ENCODE results near the gene NDUFB10. TPM values are rescaled to one million over a fixed set of nuclear protein-coding genes. Genes with fewer than 3 reads are reported as not detected.
"Not testable (repeated sequence)": the region's sequence is repeated elsewhere in the genome, so short reads cannot be mapped to it uniquely, and the experiment has no call there.

NDUFB10 gene
- total RNA-seq, 1 donor from 2014 or later: 85.8 TPM

GRCh38 chr16:1922357-1922756 is 37.0 kb upstream of the NDUFB10 start:
- intact Hi-C loops (cut with DNase I): no loop called here
- DNase-seq (ENCODE audit: low spot score): no peak
- ATAC-seq: no peak

GRCh38 chr16:1923299-1924034 is 35.9 kb upstream of the NDUFB10 start:
- DNase-seq (ENCODE audit: low spot score) (no peak), ATAC-seq (peak; percentile 31)
- intact Hi-C loops (cut with DNase I): no loop called here

DNA sequence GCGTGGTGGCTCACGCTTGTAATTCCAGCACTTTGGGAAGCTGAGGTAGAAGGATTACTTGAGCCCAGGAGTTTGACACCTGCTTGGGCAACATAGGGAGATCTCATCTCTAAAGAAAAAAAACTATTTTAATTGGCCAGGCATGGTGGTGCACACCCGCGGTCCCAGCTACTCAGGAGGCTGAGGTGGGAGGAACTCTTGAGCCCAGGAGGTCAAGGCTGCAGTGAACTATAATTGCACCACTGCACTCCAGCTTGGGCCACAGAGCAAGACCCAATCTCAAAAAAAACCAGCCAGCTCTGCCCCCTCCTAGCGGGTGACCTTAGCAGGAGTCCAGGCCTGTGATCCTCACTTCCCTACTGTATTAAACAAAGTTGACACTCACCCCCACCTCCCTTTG is 35.2 kb upstream of the NDUFB10 start:
- no peak for DNase-seq (ENCODE audit: low spot score)
- intact Hi-C loops (cut with DNase I): no loop called here
- ATAC-seq: no peak

DNA sequence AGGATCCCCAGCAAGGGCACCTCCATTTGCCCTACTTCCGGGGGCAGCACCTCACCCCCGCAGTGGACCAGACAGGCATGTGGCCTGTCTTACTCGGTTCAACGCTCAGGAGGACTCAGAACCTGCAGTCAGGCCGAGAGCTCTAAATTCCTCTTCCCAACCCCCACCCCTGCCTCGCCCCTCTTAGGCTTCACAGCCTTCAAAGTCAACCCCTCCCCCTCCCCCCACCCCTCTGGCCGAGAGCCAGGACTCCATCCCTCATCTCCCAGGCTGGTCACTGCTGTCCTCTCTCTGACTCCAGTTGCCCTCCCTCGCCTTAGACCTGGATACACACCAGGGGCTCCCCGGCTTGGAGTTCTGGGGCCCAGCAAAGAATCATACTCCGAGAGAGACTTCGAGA is 33.1 kb upstream of the NDUFB10 start:
- ATAC-seq (no peak), DNase-seq (ENCODE audit: low spot score) (no peak)
- intact Hi-C loops (cut with DNase I): loop anchor here (5.0 kb wide), 1 partner anchor 64 kb away; no protein-coding TSS in a partner anchor

DNA sequence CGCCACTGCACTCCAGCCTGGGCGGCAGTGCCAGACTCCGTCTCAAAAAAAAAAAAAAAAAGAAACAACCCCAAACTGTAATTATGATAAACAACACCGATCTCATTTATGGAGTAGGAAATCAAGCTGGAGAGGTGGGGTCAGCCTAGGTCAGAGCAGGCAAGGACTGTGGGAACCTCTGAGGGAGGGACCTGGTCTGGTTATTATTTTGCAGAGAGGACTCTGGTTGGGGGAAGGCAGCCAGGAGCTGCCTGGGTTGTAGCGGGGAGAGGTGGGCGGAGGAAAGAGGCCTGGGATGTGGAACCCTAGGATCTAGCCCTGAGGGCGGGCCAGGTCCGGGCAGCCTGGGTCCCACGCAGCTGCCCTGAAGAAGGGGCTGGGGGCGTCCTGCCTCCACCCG is 30.2 kb upstream of the NDUFB10 start:
- peak; percentile 45 for ATAC-seq
- no peak for DNase-seq (ENCODE audit: low spot score)
- intact Hi-C loops (cut with DNase I): loop anchor here (5.0 kb wide), 1 partner anchor 67 kb away; no protein-coding TSS in a partner anchor

DNA sequence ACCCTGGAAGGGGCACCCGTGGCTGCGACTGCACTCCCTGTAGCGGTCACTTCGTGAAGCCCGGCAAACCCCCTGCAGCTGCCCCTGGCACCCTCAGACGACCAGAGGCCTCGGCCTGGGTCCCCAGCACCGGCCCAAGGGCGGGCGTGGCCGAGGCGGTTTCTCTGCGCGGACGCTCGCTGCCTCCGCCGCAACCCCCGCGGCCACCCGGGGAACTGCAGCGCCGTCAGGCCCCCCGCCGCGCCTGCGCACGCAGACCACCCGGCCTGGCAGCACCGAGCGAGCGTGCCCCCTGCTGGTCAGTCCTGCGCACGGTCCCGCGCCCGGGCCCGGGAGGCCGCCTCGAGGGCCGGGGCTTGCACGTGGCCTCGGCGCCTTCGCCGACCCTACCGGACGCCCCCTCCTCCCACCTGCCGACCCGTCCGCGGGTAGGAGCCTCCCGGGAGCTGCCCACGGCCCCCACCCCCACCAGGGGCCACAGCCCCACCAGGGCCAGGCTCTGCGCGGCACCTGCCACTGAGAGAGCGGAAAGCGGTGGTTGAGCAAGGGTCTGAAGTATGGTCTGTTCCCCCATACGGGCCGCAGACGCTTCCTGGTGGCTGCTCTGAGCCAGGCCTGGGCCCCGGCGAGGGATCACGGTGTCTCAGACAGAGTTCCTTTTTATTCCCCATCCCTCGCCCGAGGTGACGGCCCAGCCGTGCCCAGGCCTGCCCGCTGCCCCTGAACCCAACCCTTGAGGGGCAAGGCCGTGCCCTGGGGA is 29.6 kb upstream of the NDUFB10 start:
- peak; percentile 94 for DNase-seq (ENCODE audit: low spot score)
- intact Hi-C loops (cut with DNase I): loop anchor here (5.0 kb wide), 1 partner anchor 67 kb away; no protein-coding TSS in a partner anchor
- ATAC-seq: peak; percentile 91

DNA sequence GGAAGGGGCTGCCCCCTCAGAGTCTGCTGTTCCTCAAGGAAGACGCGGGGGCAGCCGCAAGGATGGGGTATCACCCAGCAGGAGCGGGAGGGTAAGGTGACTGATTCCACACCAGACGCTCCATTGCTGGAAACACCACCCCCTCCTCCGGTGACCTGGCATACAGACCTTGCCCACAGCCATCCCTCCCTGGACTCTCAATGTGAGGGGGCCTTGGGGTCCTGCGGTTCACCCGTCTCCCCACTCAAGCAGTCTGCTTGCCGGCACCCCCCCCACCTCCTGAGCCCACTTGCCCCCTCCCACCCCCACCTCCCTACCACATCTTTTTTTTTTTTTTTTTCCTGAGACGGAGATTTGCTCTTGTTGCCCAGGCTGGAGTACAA is 29.0 kb upstream of the NDUFB10 start:
- intact Hi-C loops (cut with DNase I): no loop called here
- no peak for ATAC-seq
- DNase-seq (ENCODE audit: low spot score): no peak

GRCh38 chr16:1932050-1933028 is 27.0 kb upstream of the NDUFB10 start:
- no peak for ATAC-seq
- DNase-seq (ENCODE audit: low spot score): no peak
- intact Hi-C loops (cut with DNase I): no loop called here

DNA sequence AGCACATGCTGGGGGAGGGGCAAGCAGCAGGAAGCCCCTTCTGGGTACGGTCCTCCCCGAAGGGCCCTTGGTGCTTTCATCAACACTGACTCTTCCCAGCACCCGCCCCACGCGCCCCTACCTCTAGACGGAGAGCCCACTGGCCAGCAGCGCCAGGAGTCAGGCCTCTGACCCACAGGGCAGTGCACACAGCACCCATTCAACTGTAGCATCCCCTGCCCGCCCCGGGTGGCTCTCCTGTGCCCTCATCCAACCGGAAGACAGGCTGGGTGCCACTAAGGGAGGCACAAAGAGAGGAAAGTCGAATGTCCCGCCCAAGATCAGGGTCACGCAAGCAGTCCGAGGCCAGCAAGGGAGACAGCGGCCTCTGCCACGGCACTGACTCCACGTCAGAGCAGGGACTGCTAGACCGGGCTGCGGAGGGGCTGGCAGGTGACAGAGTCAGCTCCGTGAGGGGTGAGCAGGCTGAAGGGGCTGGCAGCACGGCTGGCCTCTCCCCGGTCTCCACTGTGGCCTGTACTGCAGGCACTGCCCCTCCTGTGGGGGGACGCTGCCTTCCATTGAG is 26.2 kb upstream of the NDUFB10 start:
- ATAC-seq (no peak), DNase-seq (ENCODE audit: low spot score) (no peak)
- intact Hi-C loops (cut with DNase I): no loop called here

GRCh38 chr16:1936945-1937479 is 22.3 kb upstream of the NDUFB10 start:
- intact Hi-C loops (cut with DNase I): no loop called here
- ATAC-seq: no peak
- DNase-seq (ENCODE audit: low spot score): no peak

DNA sequence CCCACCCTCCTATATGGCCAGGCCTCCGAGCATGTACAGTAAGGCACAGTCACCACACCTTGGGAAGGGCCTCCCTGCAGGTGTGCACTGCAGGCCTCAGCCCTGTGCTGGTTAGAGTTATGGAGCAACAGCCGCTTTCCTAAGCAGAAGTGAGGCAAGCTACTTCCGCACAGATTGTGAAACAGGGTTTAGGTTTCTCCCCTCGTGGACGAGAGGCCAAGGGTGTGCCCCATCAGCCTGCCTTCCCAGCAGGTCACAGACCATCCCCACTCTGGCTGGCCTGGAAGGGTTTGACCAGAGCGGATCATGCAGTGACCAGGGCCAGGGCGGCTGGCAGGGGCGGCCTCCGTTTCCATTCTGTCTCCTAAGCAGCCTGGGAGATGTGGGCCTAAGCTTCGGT is 21.0 kb upstream of the NDUFB10 start:
- intact Hi-C loops (cut with DNase I): no loop called here
- ATAC-seq (no peak), DNase-seq (ENCODE audit: low spot score) (no peak)

DNA sequence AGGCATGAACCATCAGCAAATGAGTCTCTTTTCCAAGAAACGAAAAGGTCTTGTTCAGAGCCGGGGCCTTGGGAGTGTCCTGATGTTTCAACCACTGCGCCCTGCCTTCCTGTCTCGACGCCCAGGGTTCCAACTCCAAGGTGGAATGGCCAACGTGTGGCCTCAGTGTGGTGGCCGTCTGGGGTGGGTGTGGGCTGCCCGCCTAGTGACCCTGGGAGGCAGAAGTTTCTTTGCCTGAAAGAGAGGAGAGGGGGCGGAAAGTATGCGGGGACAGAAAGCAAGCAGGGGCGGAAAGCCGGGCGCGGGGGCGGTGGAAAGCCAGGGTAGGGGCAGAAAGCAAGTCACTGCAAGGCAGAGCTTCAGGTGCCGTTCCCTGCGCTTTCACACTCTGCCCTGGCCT is 20.4 kb upstream of the NDUFB10 start:
- DNase-seq (ENCODE audit: low spot score) (no peak), ATAC-seq (no peak)
- intact Hi-C loops (cut with DNase I): no loop called here

DNA sequence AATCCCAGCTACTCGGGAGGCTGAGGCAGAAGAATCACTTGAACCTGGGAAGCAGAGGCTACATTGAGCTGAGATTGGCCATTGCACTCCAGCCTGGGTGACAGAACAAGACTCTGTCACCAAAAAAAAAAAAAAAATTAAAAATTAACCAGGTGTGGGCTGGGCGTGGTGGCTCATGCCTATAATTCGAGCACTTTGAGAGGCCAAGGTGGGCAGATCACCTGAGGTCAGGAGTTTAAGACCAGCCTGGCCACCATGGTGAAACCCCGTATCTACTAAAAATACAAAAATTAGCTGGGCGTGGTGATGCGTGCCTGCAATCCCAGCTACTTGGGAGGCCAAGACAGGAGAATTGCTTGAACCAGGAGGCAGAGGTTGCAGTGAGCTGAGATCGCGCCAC is 19.5 kb upstream of the NDUFB10 start:
- DNase-seq (ENCODE audit: low spot score); intact Hi-C loops (cut with DNase I); ATAC-seq: not testable (repeated sequence)

DNA sequence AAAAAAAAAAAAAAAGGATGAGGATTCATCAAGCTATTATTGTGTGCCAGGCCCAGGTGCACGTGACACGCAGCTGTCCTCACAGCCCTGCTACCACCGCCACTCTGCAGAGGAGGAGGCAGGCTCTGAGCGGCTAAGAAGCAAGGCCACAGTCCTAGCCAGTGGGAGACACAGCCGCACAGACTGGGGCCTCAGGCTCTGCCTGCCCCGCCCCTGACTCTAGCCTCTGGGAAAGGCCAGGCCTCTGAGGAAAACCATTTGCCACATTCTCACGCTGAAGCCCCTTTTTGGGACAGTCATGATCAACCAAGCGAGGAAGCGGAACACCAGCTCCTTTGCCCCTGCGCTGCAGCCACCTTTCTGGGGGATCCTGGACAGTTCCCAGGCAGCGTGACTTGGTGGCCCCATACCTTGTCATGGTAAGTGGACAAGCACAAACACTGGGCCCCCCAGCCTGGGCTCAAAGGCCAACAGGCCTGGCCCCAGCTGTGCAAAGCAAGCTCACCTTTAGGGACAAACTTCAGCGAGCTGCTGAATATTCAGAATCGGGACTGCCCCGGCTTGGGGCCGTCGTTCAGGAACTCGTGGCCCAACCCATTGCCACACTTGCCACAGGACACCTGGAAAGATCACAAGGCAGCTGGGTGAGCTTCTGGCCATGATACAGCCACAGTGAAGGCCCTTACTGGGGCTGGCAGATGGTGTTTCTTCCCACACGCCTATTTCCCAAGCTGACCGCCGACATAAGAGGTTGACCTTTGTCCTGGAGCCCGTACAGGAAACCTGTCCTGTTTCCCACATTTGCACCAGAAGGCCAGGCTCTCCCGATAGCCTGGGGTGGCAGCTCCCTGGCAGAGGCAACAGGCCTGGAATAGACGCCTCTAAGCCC is 18.8 kb upstream of the NDUFB10 start:
- DNase-seq (ENCODE audit: low spot score) (no peak), ATAC-seq (no peak)
- intact Hi-C loops (cut with DNase I): no loop called here

- no peak for ATAC-seq
- DNase-seq (ENCODE audit: low spot score): no peak
- intact Hi-C loops (cut with DNase I): no loop called here
Measured at GRCh38 chr16:1941162-1942046, 17.9 kb upstream of the NDUFB10 start.

- intact Hi-C loops (cut with DNase I): no loop called here
- DNase-seq (ENCODE audit: low spot score): no peak
- ATAC-seq: peak; percentile 2
Measured at GRCh38 chr16:1942047-1942809, 17.1 kb upstream of the NDUFB10 start.

Data from sciatic nerve (tissue), 2 donors.